ENCODE measurements around the gene PRKAA2.
"Not testable (repeated sequence)": the region's sequence is repeated elsewhere in the genome, so short reads cannot be mapped to it uniquely, and the experiment has no call there.

The PRKAA2 gene

DNA sequence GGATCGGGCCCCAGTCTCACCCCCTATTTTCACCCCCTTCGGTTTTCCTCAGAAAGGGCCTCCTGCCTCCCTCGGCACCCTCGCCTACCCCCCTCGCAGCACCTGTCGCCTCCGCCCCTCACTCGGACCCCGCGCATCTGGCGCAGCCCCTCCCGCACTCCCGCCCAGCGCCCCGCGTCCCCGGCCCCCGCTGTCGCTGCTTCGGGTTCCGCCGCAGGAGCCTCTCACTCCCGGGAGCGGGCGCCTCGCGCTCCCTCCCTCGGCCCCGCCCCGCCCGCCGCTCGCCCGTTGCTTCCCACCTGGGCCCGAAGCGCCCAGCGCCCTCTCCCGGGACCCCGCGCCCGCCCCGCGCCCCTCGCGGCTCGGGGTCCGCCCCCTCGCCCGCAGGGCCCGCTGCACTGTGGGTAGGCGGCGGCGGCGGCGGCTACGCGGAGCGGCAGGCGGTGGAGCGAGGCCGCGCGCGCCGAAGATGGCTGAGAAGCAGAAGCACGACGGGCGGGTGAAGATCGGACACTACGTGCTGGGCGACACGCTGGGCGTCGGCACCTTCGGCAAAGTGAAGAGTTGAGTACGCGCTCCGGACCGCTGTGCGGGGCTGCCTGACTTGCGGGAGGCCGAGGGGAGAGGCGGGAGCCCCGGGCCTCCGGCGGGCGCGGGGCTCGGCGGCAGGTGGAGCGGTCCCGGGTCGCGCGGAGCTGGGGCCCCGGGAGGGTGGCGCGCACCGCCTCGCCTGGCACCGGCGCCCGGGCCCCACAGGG lies at the start of gene PRKAA2:
PRKAA2 (plus strand) TSS at position 396 of the 758 bp plus-strand sequence; CDS start at position 470, 74 bp downstream.
- peak; percentile 81 for DNase-seq (ENCODE audit: low spot score)

GRCh38 chr1:56595397-56596191 lies 49.5 kb upstream of the PRKAA2 start:
- DNase-seq (ENCODE audit: low spot score): not testable (repeated sequence)

GRCh38 chr1:56610097-56610496 lies 35.0 kb upstream of the PRKAA2 start:
- DNase-seq (ENCODE audit: low spot score): not testable (repeated sequence)

DNA sequence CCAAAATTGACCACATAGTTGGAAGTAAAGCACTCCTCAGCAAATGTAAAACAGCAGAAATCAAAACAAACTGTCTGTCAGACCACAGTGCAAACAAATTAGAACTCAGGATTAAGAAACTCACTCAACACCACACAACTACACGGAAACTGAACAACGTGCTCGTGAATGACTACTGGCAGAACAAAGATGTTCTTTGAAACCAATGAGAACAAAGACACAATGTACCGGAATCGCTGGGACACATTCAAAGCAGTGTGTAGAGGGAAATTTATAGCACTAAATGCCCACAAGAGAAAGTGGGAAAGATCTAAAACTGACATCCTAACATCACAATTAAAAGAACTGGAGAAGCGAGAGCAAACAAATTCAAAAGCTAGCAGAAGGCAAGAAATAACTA lies 34.3 kb upstream of the PRKAA2 start:
- DNase-seq (ENCODE audit: low spot score): not testable (repeated sequence)

DNA sequence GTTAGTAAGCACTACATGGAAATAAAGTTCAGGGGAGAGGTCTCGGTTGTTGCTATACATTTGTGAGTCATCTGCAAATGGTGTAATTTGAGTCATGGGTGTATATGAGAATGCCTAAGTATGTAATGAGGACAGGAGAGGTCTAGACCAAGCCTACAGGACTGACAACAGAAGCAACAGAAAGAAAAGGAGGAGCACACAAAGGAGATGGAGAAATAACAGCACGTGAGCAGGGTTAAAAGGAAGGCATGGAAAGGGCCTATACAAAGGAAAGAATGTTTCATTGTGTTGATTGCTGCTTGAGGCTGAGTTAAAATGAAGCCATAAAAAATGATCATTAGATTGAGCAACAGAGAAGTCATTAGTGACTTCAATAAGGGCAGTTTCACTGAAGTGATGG lies 28.0 kb upstream of the PRKAA2 start:
- DNase-seq (ENCODE audit: low spot score): no peak

DNA sequence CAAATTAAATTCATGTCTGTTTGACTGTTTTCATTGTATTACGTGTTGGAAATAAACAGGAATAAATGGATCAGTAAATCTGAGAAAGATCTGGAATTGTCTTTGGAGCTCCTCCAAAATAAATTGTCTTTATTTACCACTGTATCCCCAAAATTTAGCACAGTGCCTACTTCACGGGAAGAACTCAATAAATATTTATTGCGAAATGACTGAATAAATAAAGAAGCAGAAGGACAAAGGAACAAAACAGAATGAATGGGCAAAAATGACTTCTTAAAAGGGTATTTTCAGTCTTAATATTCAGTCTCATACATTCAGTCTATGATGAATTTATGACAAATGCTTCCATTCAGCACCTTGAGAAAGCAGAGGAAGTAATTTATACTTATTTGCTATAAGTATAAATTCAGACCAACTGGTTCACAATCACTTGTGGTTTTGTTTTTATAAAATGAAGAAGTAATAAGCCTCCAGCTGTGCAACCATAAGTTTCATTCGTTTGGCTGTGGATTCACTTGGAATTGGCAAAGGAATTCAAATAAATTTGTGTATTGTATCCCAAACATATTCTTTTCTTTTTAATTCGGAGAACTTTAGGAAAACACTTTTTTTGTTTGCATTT lies 19.2 kb upstream of the PRKAA2 start:
- no peak for DNase-seq (ENCODE audit: low spot score)

DNA sequence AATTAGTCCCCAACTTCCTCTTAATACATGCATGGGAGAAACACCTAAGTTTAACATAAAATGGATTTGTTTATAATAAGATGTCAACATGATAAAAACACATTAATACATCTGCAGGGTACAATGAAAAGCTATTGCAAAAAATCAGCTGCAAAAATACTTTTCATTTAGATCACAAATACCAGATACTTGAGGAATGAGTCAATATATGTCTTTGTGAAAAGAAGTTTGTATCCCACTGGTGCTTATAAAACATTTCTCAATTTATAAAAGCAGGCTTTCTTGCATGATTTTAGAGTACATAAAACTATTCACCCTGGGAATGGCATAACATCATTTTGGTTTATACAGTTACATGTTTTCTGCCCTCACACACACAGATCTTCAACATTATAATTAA lies 18.6 kb upstream of the PRKAA2 start:
- no peak for DNase-seq (ENCODE audit: low spot score)

GRCh38 chr1:56627019-56627635 lies 18.0 kb upstream of the PRKAA2 start:
- DNase-seq (ENCODE audit: low spot score): no peak

DNA sequence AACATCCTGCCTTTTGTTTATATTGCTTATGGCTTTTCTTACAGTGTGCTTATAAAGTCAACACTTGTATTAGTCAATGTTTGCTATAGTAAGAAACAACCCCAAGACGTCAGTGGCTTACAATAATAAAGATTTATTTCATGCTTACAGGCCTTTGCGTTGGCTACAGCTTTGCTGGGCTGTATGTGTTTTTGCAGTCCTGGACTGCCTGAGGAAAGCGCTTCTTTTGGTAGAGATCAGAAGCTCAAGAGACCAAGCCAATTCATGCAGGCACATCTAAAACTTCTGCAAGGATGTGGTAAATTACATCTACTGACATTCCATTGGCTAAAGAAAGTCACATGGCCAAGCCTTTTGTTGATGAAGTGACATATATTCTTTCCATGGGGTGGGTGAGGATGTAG lies 17.5 kb upstream of the PRKAA2 start:
- no peak for DNase-seq (ENCODE audit: low spot score)

- no peak for DNase-seq (ENCODE audit: low spot score)
Observed at GRCh38 chr1:56630786-56631185, 14.3 kb upstream of the PRKAA2 start.

DNA sequence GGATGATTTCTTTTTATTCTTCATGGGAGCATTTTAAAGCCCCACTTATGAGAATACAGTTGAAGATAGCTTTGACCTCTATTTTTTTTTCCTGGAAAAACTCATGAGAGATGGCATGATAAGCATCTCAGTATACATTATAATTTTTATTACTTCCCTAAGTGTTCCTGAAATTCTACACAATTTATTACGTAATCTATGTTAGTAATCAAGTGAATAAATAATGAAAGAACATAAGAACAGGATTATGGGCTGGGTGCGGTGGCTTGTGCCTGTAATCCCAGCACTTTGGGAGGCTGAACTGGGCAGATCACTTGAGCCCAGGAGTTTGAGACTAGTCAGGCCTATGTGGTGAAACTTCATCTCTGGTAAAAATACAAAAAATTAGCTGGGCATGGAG lies 13.2 kb upstream of the PRKAA2 start:
- DNase-seq (ENCODE audit: low spot score): no peak

DNA sequence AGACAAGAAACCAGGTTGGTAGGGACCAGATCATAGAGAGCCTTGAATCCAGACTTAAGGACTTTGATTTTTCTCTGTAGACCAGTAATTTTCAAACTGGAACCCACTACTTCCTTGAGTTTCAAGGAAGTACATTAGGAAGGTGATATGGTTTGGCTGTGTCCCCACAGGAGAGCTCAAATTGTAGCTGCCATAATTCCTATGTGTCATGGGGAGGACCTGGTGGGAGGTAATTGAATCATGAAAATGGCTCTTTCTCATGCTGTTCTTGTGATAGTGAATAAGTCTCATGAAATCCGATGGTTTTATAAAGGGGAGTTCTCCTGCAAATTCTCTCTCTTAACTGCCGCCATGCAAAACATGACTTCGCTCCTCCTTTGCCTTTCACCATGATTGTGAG lies 10.1 kb upstream of the PRKAA2 start:
- no peak for DNase-seq (ENCODE audit: low spot score)

DNA sequence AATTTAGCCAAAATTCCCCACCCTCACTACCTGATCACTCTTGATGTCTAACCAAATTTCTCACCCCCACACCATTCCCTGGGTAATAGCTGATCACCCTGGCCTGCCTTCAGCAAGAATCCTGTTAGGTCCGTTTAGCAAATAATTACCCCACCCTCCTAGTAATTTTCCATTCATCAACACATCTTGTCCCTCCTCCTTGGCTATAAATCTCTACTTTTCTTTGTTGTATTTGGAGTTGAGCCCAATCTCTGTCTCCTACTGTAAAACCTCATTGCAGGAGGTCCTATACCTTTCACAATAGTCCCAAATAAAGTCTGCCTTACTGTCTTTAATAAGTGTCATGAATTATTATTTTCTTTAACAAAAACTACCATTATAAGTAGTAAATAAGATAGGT lies 6.9 kb upstream of the PRKAA2 start:
- DNase-seq (ENCODE audit: low spot score): no peak

GRCh38 chr1:56639211-56639610 lies 5.9 kb upstream of the PRKAA2 start:
- DNase-seq (ENCODE audit: low spot score): no peak

DNA sequence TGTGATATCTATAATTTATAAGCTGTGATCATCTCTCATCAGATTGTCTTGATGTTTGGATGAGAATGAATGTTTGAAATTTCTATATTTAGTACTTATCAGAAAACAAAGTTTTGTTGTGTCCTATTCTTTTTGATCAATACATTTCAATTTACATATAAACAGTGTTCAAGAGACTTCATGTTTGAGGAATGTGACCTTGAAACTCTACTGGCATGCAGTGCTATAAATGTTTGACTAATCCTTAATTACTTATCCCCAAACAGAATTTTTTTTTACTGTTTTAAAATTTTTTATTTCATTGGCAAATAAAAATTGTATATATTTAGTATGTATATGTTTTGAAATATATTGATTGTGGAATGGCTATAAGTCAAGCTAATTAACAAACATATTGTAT lies 1.5 kb upstream of the PRKAA2 start:
- no peak for DNase-seq (ENCODE audit: low spot score)

- peak; percentile 30 for DNase-seq (ENCODE audit: low spot score)
Observed at GRCh38 chr1:56644064-56644918, 823 bp upstream of the PRKAA2 start.

DNA sequence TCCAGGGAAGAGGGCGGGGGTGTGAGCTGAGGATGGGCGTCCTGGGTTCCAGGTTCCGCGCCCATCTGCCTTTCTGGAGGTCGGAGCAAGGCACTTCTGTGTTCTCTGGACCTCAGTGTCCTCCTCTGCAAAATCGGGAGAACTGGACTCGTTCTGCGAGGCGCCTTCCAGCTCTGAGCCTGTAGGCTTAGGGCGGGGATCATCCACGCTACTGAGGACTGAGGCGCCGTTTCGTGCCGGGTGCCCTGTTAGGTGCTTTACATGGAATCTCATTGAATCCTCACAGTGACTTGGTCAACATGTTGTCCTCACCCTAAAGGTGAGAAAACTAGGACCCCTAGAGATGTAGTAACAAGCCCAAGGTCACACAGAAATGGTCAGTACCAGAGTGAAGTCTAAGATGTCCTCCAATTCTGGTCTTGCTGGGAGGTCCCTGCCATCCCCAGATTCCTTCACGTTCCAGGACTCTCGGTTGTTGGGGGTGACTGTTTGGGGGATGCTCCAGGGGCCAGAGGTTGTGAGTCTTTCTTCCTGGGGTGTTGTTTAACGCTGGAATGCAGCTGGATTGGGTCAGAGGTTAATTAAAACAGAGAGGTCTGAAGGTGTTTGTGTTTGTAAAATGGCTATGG lies 677 bp downstream of the PRKAA2 start:
- DNase-seq (ENCODE audit: low spot score): peak; percentile 18

- DNase-seq (ENCODE audit: low spot score): no peak
Observed at GRCh38 chr1:56646611-56647010, 1.5 kb downstream of the PRKAA2 start.

DNA sequence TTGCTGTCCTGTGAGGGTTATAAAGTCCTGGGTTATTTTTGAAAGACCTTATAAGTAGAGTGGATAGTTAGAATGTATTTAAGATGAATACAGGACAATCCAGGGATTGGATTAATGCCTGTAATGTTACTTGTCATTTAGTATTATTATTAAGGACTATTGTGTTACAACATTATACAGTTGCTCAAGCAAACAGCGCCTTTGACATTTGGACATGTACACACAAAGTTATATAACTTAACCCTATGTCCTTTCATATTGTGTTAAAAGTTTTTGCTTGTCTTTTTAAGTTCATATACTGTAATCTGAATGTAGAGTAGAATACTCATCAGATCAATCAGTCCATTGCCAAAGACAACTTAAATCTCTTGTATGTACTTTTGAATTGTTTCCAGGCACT lies 2.0 kb downstream of the PRKAA2 start:
- DNase-seq (ENCODE audit: low spot score): no peak

DNA sequence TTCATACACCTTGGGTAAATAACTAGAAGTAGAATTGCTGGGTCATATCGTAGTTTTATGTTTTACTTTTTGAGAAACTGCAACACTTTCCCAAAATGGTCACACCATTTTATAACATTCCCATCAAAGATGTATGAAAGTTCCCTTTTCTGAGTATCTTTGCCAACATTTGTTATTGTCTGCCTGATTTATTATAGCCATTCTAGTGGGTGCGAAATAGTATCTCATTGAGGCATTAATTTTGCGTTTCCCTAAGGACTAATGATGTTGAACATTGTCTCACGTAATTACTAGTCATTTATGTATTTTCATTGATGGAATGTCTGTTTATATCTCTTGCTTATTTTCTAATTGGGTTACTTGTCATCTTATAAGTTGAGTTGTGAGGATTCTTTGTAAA lies 3.4 kb downstream of the PRKAA2 start:
- DNase-seq (ENCODE audit: low spot score): no peak
